Transverse colon (tissue), 4 donors: ENCODE data around the gene SERINC3. TPM values are rescaled to one million over a fixed set of nuclear protein-coding genes. Genes with fewer than 3 reads are reported as not detected.
A peak's percentile ranks its signal among the peaks of the same experiment; 100 is the strongest.

Experiments used
- DNase-seq: peaks from one replicate; pipeline ENCODE4 v3.0.0-alpha.2; 2019
- H3K27ac ChIP-seq, 4 donors: fragments of 200-600 bp; sonication (generic); 2 replicates each; pipeline ENCODE4 v1.5.1; 2016 to 2018; ENCODE audit warnings: inconsistent platforms in 4 of 4
- H3K27me3 ChIP-seq: fragments of 200-600 bp; sonication (generic); 2 replicates; pipeline ENCODE4 v1.5.1; 2017; ENCODE audit warnings: inconsistent platforms
- H3K36me3 ChIP-seq, 4 donors: fragments of 200-600 bp; sonication (generic); 2 replicates each; pipeline ENCODE4 v1.5.1; 2017 to 2019; ENCODE audit warnings: inconsistent platforms in 4 of 4
- H3K4me1 ChIP-seq, 4 donors: fragments of 200-600 bp; sonication (generic); 2 replicates each; pipeline ENCODE4 v1.5.1; 2017 to 2020; ENCODE audit warnings: inconsistent platforms in 4 of 4
- H3K4me3 ChIP-seq, 4 donors: fragments of 200-600 bp; sonication (generic); 1 replicate in 1 of 4; 2 replicates in 3 of 4; pipeline versions ENCODE4 v1.5.1 to v1.6.1; 2017 to 2019; ENCODE audit warnings: inconsistent platforms in 4 of 4
- H3K9me3 ChIP-seq, 2 donors: fragments of 200-600 bp; sonication (generic); 2 replicates each; pipeline ENCODE4 v1.5.1; 2017 to 2019; ENCODE audit warnings: inconsistent platforms in 2 of 2
- EP300 ChIP-seq: sonication (generic); formaldehyde crosslinking; IDR thresholded peaks from one replicate; pipeline ENCODE4 v1.6.1; 2017; ENCODE audit warnings: antibody characterized with exemption, low read depth
- POLR2A ChIP-seq: fragments of 450-650 bp; IDR thresholded peaks from one replicate; pipeline ENCODE4 v1.6.1; 2016; ENCODE audit warnings: antibody characterized with exemption, mild to moderate bottlenecking, moderate library complexity
- POLR2AphosphoS5 ChIP-seq, 3 donors: sonication (generic); formaldehyde crosslinking; IDR thresholded peaks; one replicate each; pipeline ENCODE4 v1.6.1; 2016; ENCODE audit warnings: antibody characterized with exemption in 3 of 3
- WGBS, 2 donors: methylation state at CpG; one replicate each; pipeline ENCODE4 v1.1.5; 2018; ENCODE audit warnings: low coverage in 1 of 2; 5-methylcytosine and 5-hydroxymethylcytosine counted together
- in situ Hi-C, 4 donors: fragments of 200-750 bp; cut with MboI; loops; one replicate each; pipeline versions ENCODE4 v1.15.0 to v1.15.1; 2017; ENCODE audit warnings: low sequenced_read_pairs in 3 of 4, low pct_ligation_motif_present in 1 of 4, low pct_unique_long_range_greater_than_20kb in 1 of 4
- intact Hi-C: fragments of 100-400 bp; cut with DNase I; formaldehyde crosslinking; loops from one replicate; pipeline ENCODE4 v1.15.1; 2023; ENCODE audit warnings: low total_unique reads
- total RNA-seq, 4 donors: library from RNA; depleted of rRNA; stranded (reverse); fragments of >200 nt; gene quantifications; one replicate each; pipeline ENCODE4 v1.1.0, GENCODE V29; 2016
- TF ChIP-seq, protein P1 (sequence below), 5 experiments: fragments of 200-600 bp in 3 of 5; fragments of 450-650 bp in 2 of 5; sonication (generic) in 3 of 5; IDR thresholded peaks; 1 replicate in 2 of 5; 2 replicates in 3 of 5; pipeline ENCODE4 v1.5.1; 2016 to 2017; ENCODE audit warnings: antibody characterized with exemption in 5 of 5, inconsistent platforms in 3 of 5, mild to moderate bottlenecking in 2 of 5, moderate library complexity in 1 of 5

SERINC3 gene
- total RNA-seq, 4 donors from 2014 or later = 19.3 to 85.7 (median 53.1) TPM

DNA sequence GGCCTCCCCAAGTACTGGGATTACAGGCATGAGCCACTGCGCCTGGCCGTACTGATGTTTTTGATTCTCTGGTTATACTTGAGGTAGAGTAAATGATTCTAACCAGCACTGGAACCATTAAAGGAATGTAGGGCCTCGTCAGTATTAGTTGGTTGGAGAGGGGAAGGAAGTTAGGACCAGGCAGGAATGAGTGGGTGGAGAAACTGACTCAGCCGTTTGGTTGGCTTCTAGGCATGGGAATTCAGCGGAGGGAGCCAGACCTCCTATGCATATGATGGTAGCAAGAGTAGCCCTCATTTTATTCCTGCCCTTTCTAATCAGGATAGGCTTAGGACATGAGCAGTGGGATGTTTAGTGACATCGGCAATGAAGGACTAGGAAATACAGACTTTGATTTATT lies 19.0 kb upstream of the SERINC3 start:
- H3K27me3 ChIP-seq = no peaks in the 10 kb centered on the region
- H3K36me3 ChIP-seq = no peaks in the 10 kb centered on the region
- H3K9me3 ChIP-seq = no peaks in the 10 kb centered on the region
- no peak for DNase-seq
- 72 to 100% methylated on average over 1 to 6 of the region's 6 CpGs for WGBS, 2 donors
- H3K4me3 ChIP-seq = no peak overlapping the region
- TF ChIP-seq, protein P1, sequence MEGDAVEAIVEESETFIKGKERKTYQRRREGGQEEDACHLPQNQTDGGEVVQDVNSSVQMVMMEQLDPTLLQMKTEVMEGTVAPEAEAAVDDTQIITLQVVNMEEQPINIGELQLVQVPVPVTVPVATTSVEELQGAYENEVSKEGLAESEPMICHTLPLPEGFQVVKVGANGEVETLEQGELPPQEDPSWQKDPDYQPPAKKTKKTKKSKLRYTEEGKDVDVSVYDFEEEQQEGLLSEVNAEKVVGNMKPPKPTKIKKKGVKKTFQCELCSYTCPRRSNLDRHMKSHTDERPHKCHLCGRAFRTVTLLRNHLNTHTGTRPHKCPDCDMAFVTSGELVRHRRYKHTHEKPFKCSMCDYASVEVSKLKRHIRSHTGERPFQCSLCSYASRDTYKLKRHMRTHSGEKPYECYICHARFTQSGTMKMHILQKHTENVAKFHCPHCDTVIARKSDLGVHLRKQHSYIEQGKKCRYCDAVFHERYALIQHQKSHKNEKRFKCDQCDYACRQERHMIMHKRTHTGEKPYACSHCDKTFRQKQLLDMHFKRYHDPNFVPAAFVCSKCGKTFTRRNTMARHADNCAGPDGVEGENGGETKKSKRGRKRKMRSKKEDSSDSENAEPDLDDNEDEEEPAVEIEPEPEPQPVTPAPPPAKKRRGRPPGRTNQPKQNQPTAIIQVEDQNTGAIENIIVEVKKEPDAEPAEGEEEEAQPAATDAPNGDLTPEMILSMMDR (IDR thresholded peaks at IDR 0.05) = no peak
- TF ChIP-seq POLR2A = no peak
- no peak for TF ChIP-seq POLR2AphosphoS5 (IDR thresholded peaks at IDR 0.05)
- TF ChIP-seq EP300 = no peak
- intact Hi-C loops (no loop called here), in situ Hi-C loops (no loop called here)
- peak overlapping the region in 2 of 4 donors; percentile 62 to 67 for H3K27ac ChIP-seq
- peaks cover 4 to 60% (median 21%) of the 10 kb centered on the region in 4 donors for H3K4me1 ChIP-seq

DNA sequence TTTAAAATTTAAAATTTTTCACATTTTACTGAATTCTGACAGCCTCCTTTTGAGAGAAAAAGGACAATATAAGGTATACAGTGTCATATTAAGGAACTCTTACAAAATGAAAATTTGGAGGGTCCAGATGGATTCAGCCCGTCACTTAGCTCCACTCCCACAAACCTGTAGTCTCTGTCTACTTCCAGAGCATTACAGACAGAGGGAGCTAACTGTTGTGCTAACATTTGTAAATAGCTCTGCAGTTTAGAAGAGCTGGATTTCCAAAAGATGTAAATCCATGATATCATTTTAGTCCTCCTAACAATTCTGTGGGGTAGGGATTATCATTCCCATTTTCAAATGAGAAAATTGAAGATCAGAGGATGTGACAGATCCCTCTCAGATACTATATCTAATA lies 16.1 kb upstream of the SERINC3 start:
- no peaks in the 10 kb centered on the region for H3K36me3 ChIP-seq
- DNase-seq = no peak
- no peak overlapping the region for H3K4me3 ChIP-seq
- H3K27me3 ChIP-seq = no peaks in the 10 kb centered on the region
- in situ Hi-C loops = loop anchor here in 2 of 4 donors (10.0 kb wide), 1 partner anchor 67 kb away; no protein-coding TSS in a partner anchor
- H3K9me3 ChIP-seq = no peaks in the 10 kb centered on the region
- TF ChIP-seq, protein P1 (IDR thresholded peaks at IDR 0.05) = peak in 2 of 5 experiments; percentile 9 to 10
- no peak for TF ChIP-seq EP300
- TF ChIP-seq POLR2A = no peak
- intact Hi-C loops = no loop called here
- H3K27ac ChIP-seq = peak overlapping the region in 2 of 4 donors; percentile 3 to 83
- 33 to 81% methylated on average over 1 of the region's 1 CpG for WGBS, 2 donors
- H3K4me1 ChIP-seq = peaks cover 7 to 66% (median 41%) of the 10 kb centered on the region in 4 donors

DNA sequence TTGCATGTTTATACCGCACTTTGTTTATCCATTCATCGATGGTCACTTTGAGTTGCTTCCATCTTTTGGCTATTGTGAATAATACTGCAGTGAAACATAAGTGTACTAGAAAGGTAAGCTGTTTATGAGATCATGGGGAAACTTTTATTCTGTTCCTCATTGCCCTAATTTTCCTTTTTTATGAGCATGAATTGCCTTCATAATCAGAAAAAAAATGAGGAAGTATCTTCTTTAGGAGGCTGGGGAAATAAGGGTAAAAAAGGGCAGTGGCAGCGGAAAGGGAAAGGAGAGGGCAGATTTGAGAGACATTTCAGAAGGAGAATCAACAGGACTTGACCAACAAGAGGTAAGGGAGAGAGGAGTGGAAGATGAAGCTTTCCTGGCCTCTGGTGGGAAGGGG lies 14.3 kb upstream of the SERINC3 start:
- Histone ChIP-seq H3K9me3 (no peaks in the 10 kb centered on the region), H3K36me3 (no peaks in the 10 kb centered on the region), H3K4me1 (peaks cover 2 to 60% (median 48%) of the 10 kb centered on the region in 4 donors), H3K27me3 (no peaks in the 10 kb centered on the region), H3K4me3 (peak overlapping the region in 2 of 4 donors; percentile 6 to 12), H3K27ac (peak overlapping the region; percentile 60 to 83 (median 80))
- WGBS, 2 donors = 37% methylated on average over 2 to 3 of the region's 3 CpGs
- TF ChIP-seq, protein P1 (IDR thresholded peaks at IDR 0.05) = no peak
- TF ChIP-seq POLR2A = no peak
- TF ChIP-seq EP300 = no peak
- no peak for TF ChIP-seq POLR2AphosphoS5 (IDR thresholded peaks at IDR 0.05)
- in situ Hi-C loops (loop anchor here in 2 of 4 donors (10.0 kb wide), 1 partner anchor 69 kb away; no protein-coding TSS in a partner anchor), intact Hi-C loops (no loop called here)
- peak; percentile 25 for DNase-seq

DNA sequence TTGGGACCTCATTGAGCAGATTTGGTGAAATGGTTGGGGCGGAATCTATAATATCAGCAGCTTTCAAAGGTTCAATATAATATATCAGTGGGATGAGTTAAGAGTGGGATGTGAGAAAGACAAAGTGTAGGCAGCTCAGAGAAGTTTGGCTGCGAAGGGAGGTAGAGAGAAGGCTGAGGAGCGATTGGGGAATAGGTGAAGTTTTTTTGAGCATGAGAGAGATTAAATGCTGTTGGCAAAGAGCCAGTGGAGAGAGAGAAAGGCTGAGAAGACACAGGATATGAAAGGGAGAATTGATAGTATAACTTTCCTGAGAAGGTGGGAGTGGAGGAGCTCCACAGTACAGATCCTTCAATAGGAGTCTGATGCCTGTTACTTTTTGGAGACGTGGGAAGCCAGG lies 12.1 kb upstream of the SERINC3 start:
- intact Hi-C loops = loop anchor here (5.0 kb wide), 1 partner anchor 203 kb away; no protein-coding TSS in a partner anchor
- DNase-seq = no peak
- H3K9me3 ChIP-seq = no peaks in the 10 kb centered on the region
- no peaks in the 10 kb centered on the region for H3K36me3 ChIP-seq
- H3K27ac ChIP-seq = peak overlapping the region in 2 of 4 donors; percentile 79 to 87
- H3K4me3 ChIP-seq = no peak overlapping the region
- H3K27me3 ChIP-seq = no peaks in the 10 kb centered on the region
- WGBS, 2 donors = 74 to 78% methylated on average over 4 of the region's 4 CpGs
- TF ChIP-seq EP300 = no peak
- TF ChIP-seq, protein P1 (IDR thresholded peaks at IDR 0.05) = no peak
- no peak for TF ChIP-seq POLR2A
- TF ChIP-seq POLR2AphosphoS5 (IDR thresholded peaks at IDR 0.05) = no peak
- peaks cover 3 to 54% (median 47%) of the 10 kb centered on the region in 4 donors for H3K4me1 ChIP-seq
- in situ Hi-C loops = loop anchor here in 2 of 4 donors (10.0 kb wide), 1 partner anchor 71 kb away; no protein-coding TSS in a partner anchor
